OCI-LY7 (cell line): ENCODE data around the gene PATJ. TPM values are rescaled to one million over a fixed set of nuclear protein-coding genes. Genes with fewer than 3 reads are reported as not detected.

Source experiments
- BruUV-seq: library from RNA; stranded (reverse); fragments of 400-500 nt; replicated peaks from 2 replicates; lab custom pipeline; 2021; lab: Mats Ljungman, UMichigan
- CTCF ChIA-PET: fragments of 300-600 bp; sonication (Branson Sonifier 250); formaldehyde crosslinking; loops from one replicate; lab custom pipeline; 2022; ENCODE audit warnings: antibody characterized with exemption; ENCODE audit not compliant: unreplicated experiment; lab: Charles Lee
- POLR2A ChIA-PET: fragments of 300-600 bp; sonication (Branson Sonifier 250); formaldehyde crosslinking; loops from one replicate; lab custom pipeline; 2022; ENCODE audit warnings: antibody characterized with exemption; lab: Charles Lee
- DNase-seq: peaks from one replicate; pipeline ENCODE4 v3.0.0-alpha.2; 2015; ENCODE audit warnings: low spot score
- H2AFZ ChIP-seq: fragments of 200-600 bp; sonication (generic), shearing (Covaris generic); 2 replicates; pipeline ENCODE4 v1.6.1; 2014; ENCODE audit warnings: mild to moderate bottlenecking, antibody characterized with exemption, low read length, moderate library complexity
- H3K27ac ChIP-seq: fragments of 200-600 bp; sonication (generic); 2 replicates; pipeline ENCODE4 v1.5.1; 2014; ENCODE audit warnings: mixed run types, low read depth, mild to moderate bottlenecking, moderate library complexity, low read length, inconsistent platforms; ENCODE audit not compliant: poor library complexity, severe bottlenecking
- H3K36me3 ChIP-seq: fragments of 200-600 bp; sonication (generic); 2 replicates; pipeline ENCODE4 v1.6.1; 2014; ENCODE audit warnings: mild to moderate bottlenecking, antibody characterized with exemption, low read length, moderate library complexity, mixed read lengths; ENCODE audit not compliant: insufficient read depth
- H3K4me1 ChIP-seq: fragments of 200-600 bp; sonication (generic); 2 replicates; pipeline ENCODE4 v1.5.1; 2014; ENCODE audit warnings: mild to moderate bottlenecking, low read length; ENCODE audit not compliant: insufficient read depth, poor library complexity, severe bottlenecking
- H3K4me2 ChIP-seq: fragments of 200-600 bp; sonication (generic); 2 replicates; pipeline ENCODE4 v1.6.1; 2014; ENCODE audit warnings: mild to moderate bottlenecking, low read length
- H3K4me3 ChIP-seq: fragments of 200-600 bp; sonication (generic); 2 replicates; pipeline ENCODE4 v1.5.1; 2014; ENCODE audit warnings: mild to moderate bottlenecking, low read depth, low read length; ENCODE audit not compliant: poor library complexity, severe bottlenecking
- H3K79me2 ChIP-seq: fragments of 200-600 bp; sonication (generic); 2 replicates; pipeline ENCODE4 v1.6.1; 2016; ENCODE audit warnings: low read depth, mild to moderate bottlenecking, low read length, moderate library complexity, mixed read lengths; ENCODE audit not compliant: insufficient read depth
- H3K9me2 ChIP-seq: fragments of 200-600 bp; sonication (generic); 2 replicates; pipeline ENCODE4 v1.6.1; 2016; ENCODE audit warnings: mild to moderate bottlenecking, low read length, mixed read lengths; ENCODE audit not compliant: insufficient read depth
- H3K9me3 ChIP-seq: fragments of 200-600 bp; sonication (generic); 2 replicates; pipeline ENCODE4 v1.6.1; 2014; ENCODE audit warnings: mild to moderate bottlenecking, mixed run types, low read length, mixed read lengths
- H4K20me1 ChIP-seq: fragments of 200-600 bp; sonication (generic); 2 replicates; pipeline ENCODE4 v1.6.1; 2014; ENCODE audit warnings: mild to moderate bottlenecking, antibody characterized with exemption, low read length, moderate library complexity, mixed read lengths; ENCODE audit not compliant: insufficient read depth
- EZH2phosphoT487 ChIP-seq: fragments of 200-600 bp; sonication (generic); IDR thresholded peaks from 2 replicates; pipeline ENCODE4 v1.6.1; 2018; ENCODE audit warnings: low read depth, borderline replicate concordance, mild to moderate bottlenecking, mixed run types, antibody characterized with exemption, low read length, moderate library complexity, mixed read lengths
- intact Hi-C: fragments of 100-400 bp; cut with micrococcal nuclease; formaldehyde crosslinking; loops from one replicate; pipeline ENCODE4 v1.10.0; 2022; ENCODE audit not compliant: unreplicated experiment
- total RNA-seq, 2 experiments: library from RNA; depleted of rRNA in 1 of 2; stranded (reverse); fragments of >200 nt in 1 of 2; shearing (Covaris generic) in 1 of 2; gene quantifications; 2 replicates each; pipeline ENCODE4 v1.2.3, GENCODE V29; 2014 to 2022
- TF ChIP-seq, protein P1 (sequence below): fragments of 200-600 bp; sonication (generic); conservative IDR thresholded peaks from 2 replicates; pipeline ENCODE4 v1.5.1; 2014; ENCODE audit warnings: mild to moderate bottlenecking, antibody characterized with exemption, low read length, moderate library complexity, mixed read lengths

The PATJ gene
- total RNA-seq, 2 experiments from 2014 or later = 0.95 to 4.0 TPM

DNA sequence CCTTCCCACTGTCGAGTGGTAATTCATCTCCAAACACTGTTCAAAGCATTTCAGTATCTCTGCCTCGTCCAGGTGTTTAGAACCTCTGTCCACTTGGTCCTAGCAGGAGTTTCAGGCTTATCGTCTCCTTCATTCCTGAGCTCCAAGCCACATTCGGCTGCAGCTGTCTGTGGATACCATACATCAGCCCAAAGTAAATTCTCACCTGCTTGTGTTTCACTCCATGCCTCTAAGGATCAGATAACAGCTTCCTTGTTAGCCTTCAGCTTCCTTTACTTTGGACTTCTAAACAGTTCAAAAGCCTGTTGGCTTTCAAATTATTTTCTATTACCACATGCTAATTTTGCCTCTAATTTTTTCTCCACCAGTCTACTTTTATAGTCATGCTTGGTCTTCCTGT lies 233.4 kb downstream of the PATJ start:
- BruUV-seq = no TSS peak
- Histone ChIP-seq H3K36me3 (no peaks in the 10 kb centered on the region), H2AFZ (no peak overlapping the region), H3K4me3 (no peak overlapping the region), H3K9me2 (no peaks in the 10 kb centered on the region), H3K79me2 (no peaks in the 10 kb centered on the region), H3K27ac (no peak overlapping the region), H3K9me3 (no peaks in the 10 kb centered on the region), H4K20me1 (no peaks in the 10 kb centered on the region), H3K4me2 (no peak overlapping the region), H3K4me1 (no peaks in the 10 kb centered on the region)
- DNase-seq = no peak
- no peak for TF ChIP-seq EZH2phosphoT487
- TF ChIP-seq, protein P1, sequence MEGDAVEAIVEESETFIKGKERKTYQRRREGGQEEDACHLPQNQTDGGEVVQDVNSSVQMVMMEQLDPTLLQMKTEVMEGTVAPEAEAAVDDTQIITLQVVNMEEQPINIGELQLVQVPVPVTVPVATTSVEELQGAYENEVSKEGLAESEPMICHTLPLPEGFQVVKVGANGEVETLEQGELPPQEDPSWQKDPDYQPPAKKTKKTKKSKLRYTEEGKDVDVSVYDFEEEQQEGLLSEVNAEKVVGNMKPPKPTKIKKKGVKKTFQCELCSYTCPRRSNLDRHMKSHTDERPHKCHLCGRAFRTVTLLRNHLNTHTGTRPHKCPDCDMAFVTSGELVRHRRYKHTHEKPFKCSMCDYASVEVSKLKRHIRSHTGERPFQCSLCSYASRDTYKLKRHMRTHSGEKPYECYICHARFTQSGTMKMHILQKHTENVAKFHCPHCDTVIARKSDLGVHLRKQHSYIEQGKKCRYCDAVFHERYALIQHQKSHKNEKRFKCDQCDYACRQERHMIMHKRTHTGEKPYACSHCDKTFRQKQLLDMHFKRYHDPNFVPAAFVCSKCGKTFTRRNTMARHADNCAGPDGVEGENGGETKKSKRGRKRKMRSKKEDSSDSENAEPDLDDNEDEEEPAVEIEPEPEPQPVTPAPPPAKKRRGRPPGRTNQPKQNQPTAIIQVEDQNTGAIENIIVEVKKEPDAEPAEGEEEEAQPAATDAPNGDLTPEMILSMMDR = no peak
- CTCF ChIA-PET = no interaction called here
- intact Hi-C loops = no loop called here
- POLR2A ChIA-PET = interaction anchor here (0.6 to 1.1 kb wide), 2 partner anchors 16 to 66 kb away, joined by 3 read pairs; no protein-coding TSS in a partner anchor

DNA sequence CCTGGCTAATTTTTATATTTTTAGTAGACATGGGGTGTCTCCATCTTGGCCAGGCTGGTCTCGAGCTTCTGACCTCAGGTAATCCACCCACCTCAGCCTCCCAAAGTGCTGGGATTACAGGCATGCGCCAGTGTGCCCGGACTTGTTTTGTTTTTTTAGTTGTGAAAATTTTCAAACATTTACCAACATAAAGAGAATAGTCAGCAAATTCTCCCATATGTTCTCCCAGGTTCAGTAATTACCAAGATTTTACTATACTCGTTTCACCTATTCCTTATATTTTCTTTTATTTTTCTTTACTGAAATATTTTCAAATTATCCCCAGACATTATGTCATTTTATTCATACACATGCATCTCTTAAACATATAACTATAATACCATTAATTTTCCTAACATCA lies 234.3 kb downstream of the PATJ start:
- no peaks in the 10 kb centered on the region for H3K9me2 ChIP-seq
- no peak for TF ChIP-seq EZH2phosphoT487
- TF ChIP-seq, protein P1 = no peak
- no peaks in the 10 kb centered on the region for H3K79me2 ChIP-seq
- no peaks in the 10 kb centered on the region for H3K4me1 ChIP-seq
- no peaks in the 10 kb centered on the region for H4K20me1 ChIP-seq
- no peaks in the 10 kb centered on the region for H3K9me3 ChIP-seq
- H3K4me3 ChIP-seq = no peak overlapping the region
- ChIA-PET CTCF (no interaction called here), POLR2A (no interaction called here)
- BruUV-seq = no TSS peak
- no peaks in the 10 kb centered on the region for H3K36me3 ChIP-seq
- H2AFZ ChIP-seq = no peak overlapping the region
- intact Hi-C loops = no loop called here
- H3K27ac ChIP-seq = no peak overlapping the region
- H3K4me2 ChIP-seq = no peak overlapping the region
- no peak for DNase-seq

DNA sequence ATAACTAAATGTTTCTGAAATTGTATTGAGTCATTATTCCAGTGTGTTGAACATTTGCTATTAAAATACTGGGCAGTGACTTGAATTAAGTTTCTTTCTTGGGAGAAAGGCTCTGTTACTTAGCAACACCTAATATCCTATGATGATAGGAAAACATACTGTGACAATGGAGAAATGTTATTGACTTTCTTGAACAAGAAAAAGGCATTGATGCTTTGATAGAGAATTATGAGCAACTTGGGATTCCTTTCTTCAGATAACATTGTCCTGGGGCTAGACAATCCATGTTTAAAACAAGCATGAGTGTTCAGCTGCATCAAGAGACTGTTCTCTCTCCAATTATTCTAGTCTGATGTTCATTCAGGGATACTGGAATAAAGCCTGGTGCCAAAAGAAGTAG lies 236.5 kb downstream of the PATJ start:
- intact Hi-C loops = no loop called here
- Histone ChIP-seq H3K36me3 (no peaks in the 10 kb centered on the region), H3K9me2 (no peaks in the 10 kb centered on the region), H3K4me2 (no peak overlapping the region), H3K9me3 (no peaks in the 10 kb centered on the region), H3K79me2 (no peaks in the 10 kb centered on the region), H4K20me1 (no peaks in the 10 kb centered on the region), H3K4me1 (no peaks in the 10 kb centered on the region), H2AFZ (no peak overlapping the region), H3K4me3 (no peak overlapping the region), H3K27ac (no peak overlapping the region)
- TF ChIP-seq, protein P1 = no peak
- TF ChIP-seq EZH2phosphoT487 = no peak
- DNase-seq = no peak
- POLR2A ChIA-PET = no interaction called here
- CTCF ChIA-PET = no interaction called here
- no TSS peak for BruUV-seq
